Common myeloid progenitor, CD34-positive (primary cell): ENCODE measurements around the gene ZNF71.

Experiments
- CTCF ChIA-PET: fragments of 350-600 bp; sonication (Branson Sonifier 250); formaldehyde crosslinking; loops from one replicate; lab custom pipeline; 2021; ENCODE audit warnings: antibody characterized with exemption; lab: Charles Lee
- POLR2A ChIA-PET: fragments of 350-600 bp; sonication (Branson Sonifier 250); formaldehyde crosslinking; loops from one replicate; lab custom pipeline; 2021; ENCODE audit warnings: antibody characterized with exemption; lab: Charles Lee
- DNase-seq, 3 donors: peaks; one replicate each; pipeline versions ENCODE4 v3.0.0 to v3.0.0-alpha.2; 2013
- H3K27ac ChIP-seq, 2 experiments: 1 replicate in 1 of 2; 2 replicates in 1 of 2; pipeline ENCODE4 v1.7.0; 2013; ENCODE audit warnings: inconsistent platforms in 2 of 2, low read length in 2 of 2, mild to moderate bottlenecking in 2 of 2, low read depth in 1 of 2, moderate library complexity in 1 of 2; ENCODE audit not compliant: severe bottlenecking in 2 of 2, insufficient read depth in 1 of 2, poor library complexity in 1 of 2
- H3K27me3 ChIP-seq, 5 experiments: replicated peaks in 2 of 5; 1 replicate in 3 of 5; 2 replicates in 2 of 5; pipeline versions ENCODE4 v1.6.1 to v1.7.0; 2013; ENCODE audit warnings: low read length in 4 of 5, mild to moderate bottlenecking in 2 of 5, moderate library complexity in 2 of 5, inconsistent platforms in 1 of 5; ENCODE audit not compliant: insufficient read depth in 5 of 5, control insufficient read depth in 4 of 5
- H3K36me3 ChIP-seq, 4 experiments: 1 replicate in 2 of 4; 2 replicates in 2 of 4; pipeline versions ENCODE4 v1.6.1 to v1.7.0; 2013; ENCODE audit warnings: low read length in 3 of 4, control low read depth in 1 of 4, mild to moderate bottlenecking in 1 of 4; ENCODE audit not compliant: control insufficient read depth in 4 of 4, insufficient read depth in 4 of 4
- H3K4me1 ChIP-seq, 4 experiments: 1 replicate in 3 of 4; 2 replicates in 1 of 4; pipeline versions ENCODE4 v1.6.1 to v1.7.1; 2013; ENCODE audit warnings: low read length in 3 of 4, mild to moderate bottlenecking in 3 of 4, control low read depth in 1 of 4, inconsistent platforms in 1 of 4, moderate library complexity in 1 of 4; ENCODE audit not compliant: control insufficient read depth in 4 of 4, insufficient read depth in 4 of 4; ENCODE audit errors: control extremely low read depth in 1 of 4
- H3K4me3 ChIP-seq, 7 experiments: 1 replicate in 4 of 7; 2 replicates in 3 of 7; pipeline versions ENCODE4 v1.5.1 to v1.7.0; 2013; ENCODE audit warnings: mild to moderate bottlenecking in 7 of 7, low read length in 6 of 7, moderate library complexity in 6 of 7, inconsistent platforms in 2 of 7, low read depth in 2 of 7, control low read depth in 1 of 7; ENCODE audit not compliant: insufficient read depth in 4 of 7, control insufficient read depth in 1 of 7; ENCODE audit errors: extremely low read depth in 1 of 7
- H3K9me3 ChIP-seq, 5 experiments: 1 replicate in 4 of 5; 2 replicates in 1 of 5; pipeline versions ENCODE4 v1.6.1 to v1.7.1; 2013; ENCODE audit warnings: low read length in 4 of 5, mild to moderate bottlenecking in 2 of 5, inconsistent platforms in 1 of 5, low read depth in 1 of 5, moderate library complexity in 1 of 5; ENCODE audit not compliant: control insufficient read depth in 4 of 5, insufficient read depth in 2 of 5; ENCODE audit errors: control extremely low read depth in 1 of 5
- WGBS: methylation state at CpG from one replicate; pipeline ENCODE4 v1.1.5; 2013; ENCODE audit not compliant: insufficient coverage; 5-methylcytosine and 5-hydroxymethylcytosine counted together

The ZNF71 gene

DNA sequence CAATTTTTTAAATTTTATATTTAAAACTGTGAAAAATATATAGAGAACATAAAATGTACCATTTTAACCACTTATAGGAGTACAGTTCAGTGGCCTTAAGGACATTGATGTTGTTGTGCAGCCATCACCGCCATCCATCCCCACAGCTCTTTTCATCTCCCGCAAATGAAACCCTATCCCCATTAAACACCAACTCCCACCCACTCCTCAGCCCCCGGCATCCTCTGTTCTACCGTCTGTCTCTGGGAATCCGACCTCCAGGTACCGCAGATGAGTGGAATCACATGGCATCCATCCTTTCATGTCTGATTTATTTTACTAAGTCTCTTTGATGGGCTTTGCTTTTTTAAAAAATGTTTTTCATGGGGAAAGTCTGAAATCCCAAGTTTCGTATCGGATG is 24.0 kb downstream of the ZNF71 start:
- POLR2A ChIA-PET: no interaction called here

DNA sequence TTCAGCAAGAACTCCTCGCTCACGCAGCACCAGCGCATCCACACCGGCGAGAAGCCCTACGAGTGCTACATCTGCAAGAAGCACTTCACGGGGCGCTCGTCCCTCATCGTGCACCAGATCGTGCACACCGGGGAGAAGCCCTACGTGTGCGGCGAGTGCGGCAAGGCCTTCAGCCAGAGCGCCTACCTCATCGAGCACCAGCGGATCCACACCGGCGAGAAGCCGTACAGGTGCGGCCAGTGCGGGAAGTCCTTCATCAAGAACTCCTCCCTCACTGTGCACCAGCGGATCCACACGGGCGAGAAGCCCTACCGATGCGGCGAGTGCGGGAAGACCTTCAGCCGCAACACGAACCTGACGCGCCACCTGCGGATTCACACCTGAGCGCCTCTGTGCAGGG is 27.3 kb downstream of the ZNF71 start:
- Histone ChIP-seq H3K4me3 (no peak overlapping the region), H3K36me3 (peaks cover 5 to 75% (median 40%) of the 10 kb centered on the region in 4 experiments)

More for the DNA sequence above, 24.0 kb downstream of the ZNF71 start:
- Histone ChIP-seq H3K4me1 (no peaks in the 10 kb centered on the region), H3K9me3 (peaks cover 9 to 96% (median 76%) of the 10 kb centered on the region in 5 experiments), H3K4me3 (no peak overlapping the region), H3K36me3 (peaks cover 6 to 73% (median 35%) of the 10 kb centered on the region in 4 experiments), H3K27me3 (no peaks in the 10 kb centered on the region), H3K27ac (no peak overlapping the region)
- WGBS: 84% methylated on average over 6 of the region's 8 CpGs
- no peak for DNase-seq
- CTCF ChIA-PET: no interaction called here

DNA sequence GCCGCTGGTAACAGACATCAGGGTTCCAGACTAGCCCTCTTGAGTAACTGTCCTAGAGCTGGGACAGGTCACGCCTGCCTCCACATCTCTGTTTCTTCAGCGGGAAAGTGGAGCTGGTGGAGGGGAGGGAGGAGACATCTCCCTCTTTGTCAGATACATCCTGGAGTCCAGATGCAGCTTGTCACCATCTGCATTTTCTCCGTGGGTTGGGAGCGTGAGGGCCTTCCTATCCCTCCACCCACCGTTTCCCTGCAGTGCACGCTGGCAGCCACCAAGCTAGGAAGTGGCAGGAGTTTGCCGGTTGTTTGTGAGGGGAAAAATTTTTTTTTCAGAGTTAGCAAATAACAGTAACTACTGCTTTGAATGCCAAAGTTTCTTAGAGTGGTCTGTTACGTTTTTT is 27.9 kb downstream of the ZNF71 start:
- DNase-seq: no peak
- 90% methylated on average over 2 of the region's 9 CpGs for WGBS
- ChIA-PET POLR2A (no interaction called here), CTCF (no interaction called here)
- H3K4me3 ChIP-seq: peak overlapping the region in 1 of 7 experiments; percentile 24
- H3K4me1 ChIP-seq: no peaks in the 10 kb centered on the region
- H3K27me3 ChIP-seq: no peaks in the 10 kb centered on the region
- no peak overlapping the region for H3K27ac ChIP-seq
- H3K36me3 ChIP-seq: peaks cover 5 to 69% (median 35%) of the 10 kb centered on the region in 4 experiments
- peaks cover 3 to 91% (median 72%) of the 10 kb centered on the region in 5 experiments for H3K9me3 ChIP-seq

More for the DNA sequence above, 27.3 kb downstream of the ZNF71 start:
- peaks cover 3 to 91% (median 77%) of the 10 kb centered on the region in 5 experiments for H3K9me3 ChIP-seq
- over 99% methylated on average over 36 of the region's 37 CpGs for WGBS
- no peak for DNase-seq
- no peaks in the 10 kb centered on the region for H3K4me1 ChIP-seq
- H3K27ac ChIP-seq: no peak overlapping the region
- CTCF ChIA-PET: no interaction called here
- POLR2A ChIA-PET: no interaction called here
- H3K27me3 ChIP-seq: no peaks in the 10 kb centered on the region

DNA sequence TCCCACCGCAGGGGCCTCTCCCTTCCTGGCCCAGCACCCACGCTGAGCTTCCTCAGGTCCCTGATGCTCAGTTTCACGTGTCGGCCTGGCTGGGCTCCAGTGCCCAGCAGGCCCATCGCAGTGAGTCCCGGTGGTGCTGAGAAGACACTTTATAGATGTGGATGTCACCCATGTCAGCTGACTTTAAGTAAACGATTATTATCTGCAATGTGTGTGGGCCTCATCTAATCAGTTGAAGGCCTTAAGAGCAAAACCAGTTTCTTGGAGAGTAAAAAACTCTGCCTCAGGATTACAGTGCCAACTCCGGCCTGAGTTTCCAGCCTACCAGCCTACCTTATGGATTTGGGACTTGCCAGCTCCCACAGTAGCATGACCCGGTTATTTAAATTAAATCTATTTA is 30.6 kb downstream of the ZNF71 start:
- no peaks in the 10 kb centered on the region for H3K4me1 ChIP-seq
- DNase-seq: no peak
- H3K27ac ChIP-seq: no peak overlapping the region
- no peaks in the 10 kb centered on the region for H3K27me3 ChIP-seq
- ChIA-PET CTCF (no interaction called here), POLR2A (no interaction called here)
- 100% methylated on average over 8 of the region's 9 CpGs for WGBS
- H3K9me3 ChIP-seq: peaks cover 0 to 89% (median 69%) of the 10 kb centered on the region in 5 experiments
- no peak overlapping the region for H3K4me3 ChIP-seq
- H3K36me3 ChIP-seq: peaks cover 5 to 49% (median 31%) of the 10 kb centered on the region in 4 experiments

DNA sequence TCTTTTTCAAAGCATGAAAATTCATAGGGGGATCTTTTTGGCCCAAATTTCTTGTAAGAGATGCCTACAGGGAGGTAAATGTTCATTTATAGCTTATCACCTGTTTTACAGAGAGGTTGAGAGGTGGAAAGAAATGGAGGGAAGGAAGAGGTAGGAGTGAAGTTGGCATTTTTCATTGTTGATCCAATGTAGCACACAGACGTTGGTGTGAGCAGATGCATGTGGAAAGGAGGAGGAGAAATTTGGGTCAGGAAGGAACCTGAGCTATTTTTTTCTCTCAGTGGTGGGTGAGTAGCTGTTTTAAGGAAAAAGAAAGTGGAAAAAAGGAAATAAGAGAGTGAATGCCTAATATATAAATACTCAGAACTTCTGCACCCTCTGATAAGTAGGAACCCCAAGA is 37.9 kb downstream of the ZNF71 start:
- H3K36me3 ChIP-seq: no peaks in the 10 kb centered on the region
- no peak for DNase-seq
- H3K9me3 ChIP-seq: peaks cover 0 to 56% (median 41%) of the 10 kb centered on the region in 5 experiments
- 43% methylated on average over 1 of the region's 1 CpG for WGBS
- H3K27ac ChIP-seq: no peak overlapping the region
- no peaks in the 10 kb centered on the region for H3K4me1 ChIP-seq
- ChIA-PET CTCF (interaction anchor here (0.9 kb wide), 1 partner anchor 9 kb away, joined by 3 read pairs; no protein-coding TSS in a partner anchor), POLR2A (no interaction called here)
- no peak overlapping the region for H3K4me3 ChIP-seq
- no peaks in the 10 kb centered on the region for H3K27me3 ChIP-seq

DNA sequence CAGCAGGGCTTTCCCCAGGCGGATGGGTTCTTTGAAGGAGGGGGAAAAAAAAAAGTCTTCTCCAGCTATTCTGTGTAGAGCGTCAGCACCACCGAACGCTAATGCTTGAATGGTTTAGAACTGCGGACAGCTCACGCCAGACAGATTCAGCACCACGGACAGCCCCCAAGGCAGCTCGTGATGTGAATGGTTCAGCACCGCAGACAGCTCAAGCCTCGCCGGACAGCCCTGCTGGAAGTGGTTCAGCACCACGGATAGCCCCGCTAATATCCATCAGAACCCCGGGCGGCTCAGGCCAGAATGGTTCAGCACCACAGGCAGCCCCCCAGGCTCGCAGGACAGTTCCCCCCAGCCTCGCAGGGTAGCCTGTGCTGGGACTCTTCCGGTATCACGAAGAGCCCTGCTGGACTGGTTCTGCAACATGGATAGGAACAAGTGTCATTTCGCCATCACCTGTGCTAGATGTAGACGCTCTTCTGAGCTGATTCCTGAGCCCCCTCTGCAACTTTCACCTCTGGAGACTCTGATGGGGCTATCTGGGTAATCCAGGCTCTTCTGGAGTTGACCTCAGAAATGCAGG is 43.0 kb downstream of the ZNF71 start:
- POLR2A ChIA-PET: no interaction called here
- H3K36me3 ChIP-seq: no peaks in the 10 kb centered on the region
- CTCF ChIA-PET: interaction anchor here (0.7 kb wide), 1 partner anchor 384 kb away, joined by 3 read pairs; no protein-coding TSS in a partner anchor
- no peaks in the 10 kb centered on the region for H3K4me1 ChIP-seq
- peaks cover 3 to 17% (median 4%) of the 10 kb centered on the region in 5 experiments for H3K27me3 ChIP-seq
- H3K4me3 ChIP-seq: no peak overlapping the region
- 15% methylated on average over 21 of the region's 21 CpGs for WGBS
- H3K9me3 ChIP-seq: peaks cover 3 to 36% (median 28%) of the 10 kb centered on the region in 5 experiments
- peak; percentile 90 to 94 (median 93) for DNase-seq
- H3K27ac ChIP-seq: no peak overlapping the region

DNA sequence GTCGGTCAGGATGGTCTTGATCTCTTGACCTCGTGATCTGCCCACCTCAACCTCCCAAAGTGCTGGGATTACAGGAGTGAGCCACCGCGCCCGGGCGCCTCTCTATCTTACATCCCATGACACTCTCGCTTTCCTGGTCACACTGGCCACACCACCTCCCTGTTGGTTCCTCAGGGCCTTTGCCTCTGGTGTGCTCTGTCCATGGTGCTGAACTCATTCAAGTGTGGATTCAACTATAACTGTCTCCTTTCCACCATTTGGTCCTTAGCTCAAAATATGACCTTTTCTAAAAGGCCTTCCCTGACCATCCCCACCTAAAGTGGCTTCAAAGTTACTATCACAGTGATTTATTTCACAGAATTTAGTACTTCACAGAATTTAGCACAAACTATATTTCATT is 44.1 kb downstream of the ZNF71 start:
- POLR2A ChIA-PET: no interaction called here
- H3K4me1 ChIP-seq: no peaks in the 10 kb centered on the region
- H3K9me3 ChIP-seq: peaks cover 3 to 36% (median 29%) of the 10 kb centered on the region in 5 experiments
- H3K27ac ChIP-seq: no peak overlapping the region
- CTCF ChIA-PET: no interaction called here
- no peak overlapping the region for H3K4me3 ChIP-seq
- H3K27me3 ChIP-seq: peaks cover 3 to 28% (median 9%) of the 10 kb centered on the region in 5 experiments
- H3K36me3 ChIP-seq: no peaks in the 10 kb centered on the region
- WGBS: 28% methylated on average over 7 of the region's 7 CpGs
- DNase-seq: peak; percentile 13 to 47 (median 40)
